ENCODE data around the gene UGT2B15. TPM values are rescaled to one million over a fixed set of nuclear protein-coding genes. Genes with fewer than 3 reads are reported as not detected.
"Not testable (repeated sequence)": the region's sequence is repeated elsewhere in the genome, so short reads cannot be mapped to it uniquely, and the experiment has no call there.

Gene UGT2B15
- total and polyA plus RNA-seq, 8 donors, result 0.34 to 1.9 (median 0.69) TPM; not detected in 2

DNA sequence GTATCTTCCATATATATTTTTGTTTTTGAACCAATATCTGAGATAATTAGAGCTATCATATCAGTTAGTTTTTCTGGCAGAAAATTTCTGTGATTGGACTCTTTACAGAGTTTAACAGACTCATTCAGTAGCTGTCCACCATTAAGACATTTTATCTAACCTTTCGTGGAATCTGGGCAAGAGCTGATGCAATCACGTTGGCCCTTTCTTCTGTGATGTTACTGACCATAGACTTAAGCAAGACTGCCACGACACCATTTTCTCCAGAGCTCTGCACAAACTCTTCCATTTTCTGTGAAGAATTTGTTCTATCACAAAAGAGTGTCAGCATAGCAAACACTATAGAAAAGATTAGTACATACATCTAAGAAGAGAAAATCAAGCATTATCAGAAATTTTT, 41.8 kb upstream of the UGT2B15 start:
- no peaks in the 10 kb centered on the region for H3K27me3 ChIP-seq

DNA sequence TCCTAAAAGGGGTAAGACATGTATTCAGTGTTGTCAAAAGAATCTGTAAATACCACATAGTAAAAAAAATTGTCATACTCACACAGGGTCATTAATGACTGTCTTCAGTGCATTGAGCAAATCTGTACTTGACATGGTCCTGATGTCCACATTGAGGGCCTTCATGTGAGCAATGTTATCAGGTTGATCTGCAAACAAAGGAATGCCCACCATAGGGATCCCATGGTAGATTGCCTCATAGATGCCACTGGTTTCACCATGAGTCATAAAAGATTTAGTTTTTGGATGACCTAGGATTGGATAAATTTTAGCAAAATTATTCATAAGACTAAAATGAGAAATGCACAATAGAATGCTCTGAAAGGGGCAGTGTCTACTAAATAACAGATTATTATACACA, 38.1 kb upstream of the UGT2B15 start:
- Histone ChIP-seq H3K36me3 (no peaks in the 10 kb centered on the region), H3K27me3 (no peaks in the 10 kb centered on the region), H3K9me3 (no peaks in the 10 kb centered on the region), H3K4me1 (no peaks in the 10 kb centered on the region), H3K4me3 (no peak overlapping the region), H3K27ac (no peak overlapping the region)
- TF ChIP-seq, protein P1, sequence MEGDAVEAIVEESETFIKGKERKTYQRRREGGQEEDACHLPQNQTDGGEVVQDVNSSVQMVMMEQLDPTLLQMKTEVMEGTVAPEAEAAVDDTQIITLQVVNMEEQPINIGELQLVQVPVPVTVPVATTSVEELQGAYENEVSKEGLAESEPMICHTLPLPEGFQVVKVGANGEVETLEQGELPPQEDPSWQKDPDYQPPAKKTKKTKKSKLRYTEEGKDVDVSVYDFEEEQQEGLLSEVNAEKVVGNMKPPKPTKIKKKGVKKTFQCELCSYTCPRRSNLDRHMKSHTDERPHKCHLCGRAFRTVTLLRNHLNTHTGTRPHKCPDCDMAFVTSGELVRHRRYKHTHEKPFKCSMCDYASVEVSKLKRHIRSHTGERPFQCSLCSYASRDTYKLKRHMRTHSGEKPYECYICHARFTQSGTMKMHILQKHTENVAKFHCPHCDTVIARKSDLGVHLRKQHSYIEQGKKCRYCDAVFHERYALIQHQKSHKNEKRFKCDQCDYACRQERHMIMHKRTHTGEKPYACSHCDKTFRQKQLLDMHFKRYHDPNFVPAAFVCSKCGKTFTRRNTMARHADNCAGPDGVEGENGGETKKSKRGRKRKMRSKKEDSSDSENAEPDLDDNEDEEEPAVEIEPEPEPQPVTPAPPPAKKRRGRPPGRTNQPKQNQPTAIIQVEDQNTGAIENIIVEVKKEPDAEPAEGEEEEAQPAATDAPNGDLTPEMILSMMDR (IDR thresholded peaks at IDR 0.05), result no peak
- no peak for DNase-seq
- ATAC-seq, result no peak
- intact Hi-C loops (cut with DNase I), result no loop called here

More for the DNA sequence above, 41.8 kb upstream of the UGT2B15 start:
- no peaks in the 10 kb centered on the region for H3K4me1 ChIP-seq
- TF ChIP-seq, protein P1 (IDR thresholded peaks at IDR 0.05), result no peak
- H3K36me3 ChIP-seq, result no peaks in the 10 kb centered on the region
- no peaks in the 10 kb centered on the region for H3K9me3 ChIP-seq
- intact Hi-C loops (cut with DNase I), result no loop called here
- ATAC-seq (no peak), DNase-seq (no peak)
- no peak overlapping the region for H3K4me3 ChIP-seq
- no peak overlapping the region for H3K27ac ChIP-seq

GRCh38 chr4:68703168-68703567, 32.7 kb upstream of the UGT2B15 start:
- H3K36me3 ChIP-seq; DNase-seq; H3K9me3 ChIP-seq; intact Hi-C loops (cut with DNase I); H3K4me1 ChIP-seq; H3K27ac ChIP-seq; ATAC-seq; H3K4me3 ChIP-seq; H3K27me3 ChIP-seq: not testable (repeated sequence)

DNA sequence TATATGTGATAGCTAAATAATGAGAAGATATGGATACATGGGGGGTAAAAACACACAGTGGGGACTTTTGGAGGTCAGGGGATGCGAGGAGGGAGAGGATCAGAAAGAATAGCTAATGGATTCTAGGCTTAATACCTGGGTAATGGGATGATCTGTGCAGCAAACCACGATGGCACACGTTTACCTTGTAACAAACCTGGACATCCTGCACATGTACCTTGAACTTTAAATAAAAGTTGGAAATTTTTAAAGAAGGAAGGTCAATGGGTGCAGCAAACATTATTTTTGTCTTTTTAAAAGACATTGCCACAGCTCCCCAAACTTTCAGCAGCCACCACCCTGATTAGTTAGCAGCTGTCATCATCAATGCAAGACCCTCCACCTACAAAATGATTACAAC, 29.7 kb upstream of the UGT2B15 start:
- TF ChIP-seq, protein P1 (IDR thresholded peaks at IDR 0.05), result no peak
- Histone ChIP-seq H3K36me3 (no peaks in the 10 kb centered on the region), H3K27ac (no peak overlapping the region), H3K27me3 (no peaks in the 10 kb centered on the region), H3K4me1 (no peaks in the 10 kb centered on the region), H3K9me3 (peaks cover 0 to 6% of the 10 kb centered on the region in 2 donors), H3K4me3 (no peak overlapping the region)
- no peak for DNase-seq
- intact Hi-C loops (cut with DNase I), result no loop called here
- ATAC-seq, result no peak

GRCh38 chr4:68693325-68694075, 23.0 kb upstream of the UGT2B15 start:
- TF ChIP-seq, protein P1 (IDR thresholded peaks at IDR 0.05), result no peak
- no peak for ATAC-seq
- intact Hi-C loops (cut with DNase I), result no loop called here
- Histone ChIP-seq H3K27ac (no peak overlapping the region), H3K4me3 (no peak overlapping the region), H3K4me1 (no peaks in the 10 kb centered on the region), H3K27me3 (no peaks in the 10 kb centered on the region), H3K9me3 (peaks cover 0 to 39% of the 10 kb centered on the region in 2 donors), H3K36me3 (no peaks in the 10 kb centered on the region)
- no peak for DNase-seq

DNA sequence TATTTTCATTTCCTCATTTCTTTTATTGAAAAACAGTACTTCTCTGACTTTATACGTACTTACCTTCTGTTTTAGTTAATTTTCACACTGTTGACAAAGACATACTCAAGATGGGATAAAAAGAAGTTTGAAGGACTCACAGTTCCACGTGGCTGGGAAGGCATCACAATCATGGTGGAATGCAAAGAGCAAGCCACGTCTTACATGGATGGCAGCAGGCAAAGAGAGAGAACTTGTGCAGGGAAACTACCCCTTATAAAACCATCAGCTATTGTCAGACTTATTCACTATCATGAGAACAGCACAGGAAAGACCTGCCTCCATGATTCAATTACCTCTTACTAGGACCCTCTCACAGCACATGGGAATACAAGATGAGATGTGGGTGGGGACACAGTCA, 20.7 kb upstream of the UGT2B15 start:
- Histone ChIP-seq H3K4me1 (no peaks in the 10 kb centered on the region), H3K9me3 (peaks cover 0 to 36% of the 10 kb centered on the region in 2 donors), H3K36me3 (no peaks in the 10 kb centered on the region), H3K27me3 (no peaks in the 10 kb centered on the region), H3K27ac (no peak overlapping the region), H3K4me3 (no peak overlapping the region)
- TF ChIP-seq, protein P1 (IDR thresholded peaks at IDR 0.05), result no peak
- intact Hi-C loops (cut with DNase I), result no loop called here
- DNase-seq, result no peak
- no peak for ATAC-seq

All from left lung (tissue), 10 donors.